NCI-H1092 (cell line): ENCODE data around the gene CD300LB.
"Not testable (repeated sequence)": the region's sequence is repeated elsewhere in the genome, so short reads cannot be mapped to it uniquely, and the experiment has no call there.

ENCODE experiments used
- DNase-seq: peaks from one replicate; lab custom pipeline; 2025; lab: John Stamatoyannopoulos, UW

The CD300LB gene

DNA sequence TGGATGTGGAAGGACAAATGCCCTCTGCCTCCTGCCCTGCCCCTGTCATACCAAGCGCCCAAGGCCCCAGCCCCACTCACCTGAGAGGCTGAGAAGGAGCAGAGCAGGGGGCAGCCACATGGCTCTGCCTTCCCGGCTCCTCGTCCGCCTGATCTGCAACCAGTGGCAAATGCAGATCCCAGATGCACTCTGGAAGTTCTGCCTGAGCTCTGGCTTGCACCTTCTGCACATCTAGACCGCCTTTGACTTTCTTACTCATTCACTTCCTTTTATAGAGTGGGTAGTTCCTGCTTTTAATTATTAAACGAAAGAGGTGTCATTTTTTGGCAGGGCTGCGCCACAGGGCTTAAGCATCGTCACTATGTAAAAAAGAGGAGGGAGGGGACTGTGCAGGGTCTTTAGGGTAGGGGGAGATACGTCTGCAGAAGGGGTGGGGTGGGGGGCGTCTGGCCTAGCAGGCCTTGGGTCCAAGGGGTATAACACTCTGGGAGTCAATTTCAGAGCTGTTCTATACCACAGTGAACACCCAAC, at the start of gene CD300LB:
CD300LB (minus strand) TSS at position 245 of the 531 bp plus-strand sequence; CDS start at position 120, 125 bp downstream.
- no peak for DNase-seq

DNA sequence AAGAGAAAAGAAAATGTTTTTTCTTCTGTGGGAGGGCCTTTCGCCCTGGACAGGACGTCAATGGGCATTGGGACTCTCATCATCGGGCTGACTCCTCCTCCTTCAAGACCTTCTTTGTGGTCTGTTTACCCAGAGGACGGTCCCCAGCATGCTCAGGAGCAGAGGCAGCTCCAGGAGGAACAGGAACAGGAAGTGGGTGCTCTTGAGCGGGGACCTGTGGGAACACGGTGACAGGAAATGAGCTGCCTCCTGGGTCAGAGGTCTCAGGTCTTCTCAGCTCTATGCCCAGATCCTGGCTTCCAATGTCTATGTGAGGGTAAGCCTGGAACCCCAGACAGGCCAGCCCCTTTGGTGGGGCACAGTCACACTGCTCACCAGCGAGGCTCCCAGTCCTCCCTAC, 48.6 kb upstream of the CD300LB start:
- no peak for DNase-seq

DNA sequence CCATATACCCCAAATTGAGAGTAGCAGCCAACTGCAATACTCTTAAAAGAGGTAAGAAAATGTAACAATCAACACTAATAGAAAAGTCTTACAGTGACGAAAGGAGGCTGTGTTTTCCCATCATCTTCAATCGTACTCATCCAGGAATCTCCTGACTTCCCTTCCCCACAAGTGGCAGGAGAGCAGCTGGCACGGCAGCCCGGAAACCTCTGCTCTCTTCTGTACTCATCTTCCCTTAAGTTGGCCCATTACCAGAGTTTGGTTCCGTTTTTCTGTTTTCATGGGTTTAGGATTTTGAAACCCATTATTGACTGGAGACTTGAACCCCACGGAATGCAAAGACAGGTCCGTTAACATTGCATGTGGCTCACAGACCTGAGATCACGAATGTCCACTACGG, 47.7 kb upstream of the CD300LB start:
- no peak for DNase-seq

DNA sequence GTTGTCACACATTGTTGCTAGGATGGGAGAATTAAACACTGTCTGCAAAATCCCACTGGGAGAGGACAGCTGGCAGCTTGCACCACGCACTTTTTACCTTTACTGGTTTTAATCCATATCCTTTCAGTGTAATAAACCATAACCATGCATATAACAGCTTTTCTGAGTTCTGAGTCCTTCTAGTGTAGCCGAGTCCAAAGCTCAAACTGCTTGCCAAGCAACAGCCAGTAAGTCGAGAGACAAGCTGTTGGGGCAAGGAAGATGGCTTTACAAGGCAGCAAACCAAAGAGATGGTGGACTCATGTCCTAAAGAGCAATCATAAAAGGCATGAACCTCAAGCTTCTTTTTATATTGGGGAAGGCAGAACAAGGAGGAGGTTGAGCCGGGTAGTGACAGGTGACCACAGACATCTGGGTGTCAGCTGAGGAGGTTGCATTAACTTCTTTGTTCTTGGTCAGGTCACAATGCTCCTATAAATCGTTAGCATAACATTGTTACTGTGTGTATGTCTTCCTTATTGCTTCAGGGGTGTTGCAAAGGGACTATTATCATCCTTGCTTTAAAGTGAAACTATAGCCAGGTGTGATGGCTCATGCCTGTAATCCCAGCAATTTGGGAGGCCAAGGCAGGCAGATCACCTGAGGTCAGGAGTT, 43.3 kb upstream of the CD300LB start:
- no peak for DNase-seq

DNA sequence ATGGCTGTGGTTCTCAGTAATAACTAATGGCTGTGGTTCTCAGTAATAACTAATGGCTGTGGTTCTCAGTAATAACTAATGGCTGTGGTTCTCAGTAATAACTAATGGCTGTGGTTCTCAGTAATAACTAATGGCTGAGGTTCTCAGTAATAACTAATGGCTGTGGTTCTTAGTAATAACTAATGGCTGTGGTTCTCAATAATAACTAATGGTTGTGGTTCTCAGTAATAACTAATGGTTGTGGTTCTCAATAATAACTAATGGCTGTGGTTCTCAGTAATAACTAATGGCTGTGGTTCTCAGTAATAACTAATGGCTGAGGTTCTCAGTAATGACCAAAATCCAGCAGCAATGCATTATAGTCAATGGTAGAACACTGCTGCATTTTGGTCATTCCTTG, 42.4 kb upstream of the CD300LB start:
- DNase-seq, result not testable (repeated sequence)

DNA sequence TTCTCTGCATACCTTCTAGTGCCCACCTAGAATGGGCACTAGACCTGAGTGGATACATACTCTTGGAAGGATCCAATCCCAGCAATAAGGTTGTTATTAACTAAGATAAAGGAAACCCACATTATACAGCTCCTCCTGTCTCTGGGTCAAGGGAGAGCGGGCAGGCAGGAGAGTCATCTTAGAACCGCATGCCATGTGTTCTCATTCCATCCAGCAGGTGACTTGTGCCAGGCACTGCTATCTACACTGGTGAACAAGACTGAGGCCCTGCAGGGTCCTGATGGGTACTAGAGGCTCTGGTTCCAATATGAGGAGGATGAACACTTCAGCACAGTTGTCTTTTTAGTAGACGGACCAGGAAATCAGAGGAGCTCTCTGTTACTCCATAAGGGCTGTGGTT, 41.9 kb upstream of the CD300LB start:
- DNase-seq, result no peak

DNA sequence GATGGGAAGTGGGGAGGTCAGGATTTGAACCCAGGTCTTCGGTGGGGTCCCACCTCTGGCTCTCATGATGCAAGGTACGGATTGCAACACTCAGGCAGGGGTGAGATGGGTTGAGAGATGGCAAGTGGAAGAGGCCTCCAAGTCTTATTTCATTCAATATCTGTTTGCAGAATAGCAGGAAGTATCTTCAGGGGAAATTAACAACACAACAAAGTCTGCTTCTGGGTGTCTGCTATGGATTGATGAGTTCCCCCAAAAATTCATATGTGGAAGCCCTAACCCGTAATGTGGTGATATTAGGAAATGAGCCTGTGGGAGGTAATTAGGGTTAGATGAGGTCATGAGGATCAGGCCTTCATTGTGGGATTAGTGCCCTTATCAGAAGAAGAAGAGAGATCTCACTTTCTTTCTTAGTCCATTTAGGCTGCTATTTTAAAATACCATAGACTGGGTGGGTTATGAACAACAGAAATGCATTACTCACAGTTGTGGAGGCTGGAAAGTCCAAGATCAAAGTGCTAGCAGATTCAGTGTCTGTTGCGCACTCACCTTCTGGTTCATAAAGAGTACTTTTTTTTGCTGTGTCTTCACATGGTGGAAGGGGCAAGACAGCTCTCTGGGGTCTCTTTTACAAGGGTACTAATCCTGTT, 40.5 kb upstream of the CD300LB start:
- no peak for DNase-seq

DNA sequence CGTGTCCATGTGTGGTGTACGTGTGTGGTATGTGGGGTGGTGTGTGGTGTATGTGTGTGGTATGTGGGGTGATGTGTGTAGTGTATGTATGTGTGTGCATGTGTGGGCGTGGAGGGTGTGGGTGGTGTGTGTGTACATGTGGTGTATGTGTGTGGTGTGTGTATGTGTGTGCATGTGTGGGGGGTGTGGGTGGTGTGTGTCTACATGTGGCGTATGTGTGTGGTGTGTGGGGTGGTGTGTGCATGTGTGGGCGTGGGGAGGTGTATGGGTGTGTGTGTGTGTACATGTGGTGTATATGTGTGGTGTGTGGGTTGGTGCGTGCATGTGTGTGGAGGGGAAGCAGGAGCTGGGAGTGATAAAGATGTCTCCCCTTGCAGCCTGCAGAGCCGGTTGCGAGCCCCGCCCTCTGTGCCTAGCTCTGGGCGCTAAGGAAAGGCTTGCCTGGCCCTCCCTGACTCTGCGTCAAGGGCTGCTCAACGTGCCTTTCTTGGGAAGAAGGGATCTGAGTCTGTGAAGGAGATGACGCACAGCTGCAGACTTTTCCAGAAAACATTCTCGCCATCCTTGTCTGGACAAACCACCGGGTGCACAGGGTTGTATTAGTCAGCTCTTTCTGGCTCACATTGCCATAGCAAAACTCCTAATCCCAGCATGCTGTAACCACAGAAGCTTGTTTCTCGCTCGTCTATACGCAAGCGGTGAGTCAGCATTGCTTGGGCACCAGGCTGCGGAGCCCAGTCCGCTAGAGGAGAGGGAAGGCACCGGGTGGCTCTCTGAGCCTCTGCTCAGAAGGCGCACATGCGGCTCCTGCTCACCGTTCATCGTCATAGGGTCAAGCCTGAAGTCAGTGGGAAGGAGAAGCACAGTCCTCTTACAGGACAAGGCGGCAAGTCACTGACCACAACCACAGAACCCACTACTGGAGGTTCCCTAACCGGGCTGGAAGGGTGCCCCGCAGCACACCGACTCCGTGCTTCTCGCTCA, 38.0 kb upstream of the CD300LB start:
- no peak for DNase-seq

DNA sequence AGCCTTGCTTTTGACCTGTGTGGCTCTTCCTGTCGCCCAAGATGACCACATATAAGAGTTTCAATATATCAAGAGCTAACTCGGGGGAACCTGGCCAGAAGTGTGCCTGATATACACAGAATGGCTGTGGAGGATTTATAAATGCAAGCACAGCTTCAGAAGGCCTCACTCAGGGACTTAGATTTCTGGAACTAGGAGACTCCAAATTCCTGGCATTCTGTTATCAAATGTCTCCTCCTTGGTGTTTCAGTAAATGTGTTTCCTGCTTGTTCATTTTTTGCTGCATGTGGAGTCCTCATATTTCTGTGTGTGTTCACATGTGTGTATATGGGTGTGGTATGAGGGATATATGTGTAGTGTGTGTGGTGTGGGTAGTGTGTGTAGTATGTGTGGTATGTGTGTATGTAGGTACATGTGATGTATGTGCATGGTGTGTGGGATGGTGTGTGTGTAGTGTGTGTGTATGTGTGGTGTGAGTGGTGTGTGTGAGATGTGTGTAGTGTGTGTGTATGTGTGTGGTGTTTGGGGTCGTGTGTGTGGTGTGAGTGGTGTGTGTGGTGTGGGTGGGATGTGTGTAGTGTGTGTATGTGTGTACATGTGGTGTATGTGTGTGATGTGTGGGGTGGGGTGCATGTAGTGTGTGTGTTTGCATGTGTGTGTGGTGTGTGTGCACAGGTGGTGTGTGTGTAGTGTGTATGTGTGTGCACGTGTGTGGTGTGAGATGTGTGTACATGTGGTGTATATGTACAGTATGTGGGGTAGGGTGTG, 37.0 kb upstream of the CD300LB start:
- DNase-seq, result no peak

DNA sequence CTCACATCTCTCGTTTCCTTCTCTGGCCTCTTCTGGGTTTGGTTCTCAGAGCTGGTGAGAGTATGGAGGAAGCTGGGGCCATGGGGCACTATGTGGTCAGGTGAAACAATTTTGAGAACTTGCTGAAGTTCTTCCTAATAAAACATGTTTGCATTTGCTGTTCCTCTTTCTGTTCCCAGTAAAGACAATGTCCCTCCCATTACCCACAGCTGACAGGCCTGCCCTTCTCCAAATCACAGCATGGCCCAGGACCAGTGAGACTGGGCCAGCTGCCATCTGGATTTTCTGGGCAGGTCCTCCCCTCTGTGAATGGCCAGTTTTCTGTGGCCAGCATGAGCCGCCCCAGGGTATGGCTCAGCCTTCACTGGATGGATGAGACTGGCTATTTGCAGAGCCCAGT, 36.1 kb upstream of the CD300LB start, which contains the start of gene CD300H:
CD300H (minus strand) TSS at position 113 of the 400 bp plus-strand sequence.
- DNase-seq, result no peak

DNA sequence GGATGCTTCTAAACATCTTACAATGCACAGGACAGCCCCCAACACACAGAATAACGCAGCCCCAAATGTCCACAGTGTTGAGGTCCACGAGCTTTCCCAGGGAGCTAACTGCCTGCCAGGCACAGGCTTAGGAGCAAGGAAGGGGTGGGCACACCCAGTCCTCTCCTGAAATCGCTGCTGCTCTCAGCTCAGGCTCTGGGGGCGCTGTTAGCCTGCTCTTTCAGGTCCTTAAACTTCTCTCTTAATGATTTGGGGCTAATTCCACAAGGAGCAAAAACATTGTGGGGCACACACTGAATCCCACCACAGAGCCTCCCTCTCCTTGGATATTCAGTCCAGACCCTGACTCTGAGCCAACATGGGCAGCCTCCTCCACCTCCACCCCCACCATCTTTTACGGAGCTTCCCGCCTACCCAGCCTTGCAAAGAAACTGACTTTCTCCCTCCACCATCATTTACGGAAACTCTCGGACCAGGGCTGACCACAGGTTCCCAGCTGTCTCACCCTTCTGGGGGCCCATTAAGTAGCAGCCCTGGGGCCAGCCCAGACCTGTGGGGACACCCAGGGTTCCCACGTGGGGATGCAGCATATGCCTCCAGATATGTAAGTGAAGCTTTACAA, 35.0 kb upstream of the CD300LB start:
- peak; percentile 5 for DNase-seq

DNA sequence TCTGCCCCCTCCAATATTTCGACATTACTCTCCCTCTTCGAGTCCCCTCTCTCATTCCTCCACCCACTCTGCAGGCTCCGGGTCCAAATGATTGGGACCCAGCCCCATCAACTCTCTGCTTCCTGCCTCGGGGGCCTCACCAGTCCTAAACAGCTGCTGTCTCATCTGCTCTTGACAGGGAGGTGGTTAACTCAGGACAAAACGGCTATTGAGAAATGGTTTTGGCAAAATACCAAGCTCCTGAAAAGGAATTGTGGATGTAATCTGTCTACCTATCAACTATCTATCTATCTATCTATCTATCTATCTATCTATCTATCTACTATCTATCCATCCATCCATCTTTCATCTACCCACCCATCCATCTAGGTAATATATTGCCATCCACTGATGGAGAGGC, 33.9 kb upstream of the CD300LB start:
- no peak for DNase-seq

DNA sequence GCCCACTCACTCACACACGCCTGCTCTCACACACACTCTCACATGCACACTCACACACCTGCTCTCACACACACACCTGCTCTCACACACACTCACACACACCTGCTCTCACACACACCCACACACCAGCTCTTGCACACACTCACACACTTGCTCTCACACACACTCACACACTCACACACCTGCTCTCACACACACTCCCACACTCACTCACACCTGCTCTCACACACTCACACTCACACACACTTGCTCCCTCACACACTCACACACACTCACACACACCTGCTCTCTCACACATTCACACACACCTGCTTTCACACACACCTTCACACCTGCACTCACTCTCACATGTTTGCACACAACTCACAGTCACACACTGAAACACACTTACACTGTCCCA, 32.1 kb upstream of the CD300LB start:
- DNase-seq, result no peak

DNA sequence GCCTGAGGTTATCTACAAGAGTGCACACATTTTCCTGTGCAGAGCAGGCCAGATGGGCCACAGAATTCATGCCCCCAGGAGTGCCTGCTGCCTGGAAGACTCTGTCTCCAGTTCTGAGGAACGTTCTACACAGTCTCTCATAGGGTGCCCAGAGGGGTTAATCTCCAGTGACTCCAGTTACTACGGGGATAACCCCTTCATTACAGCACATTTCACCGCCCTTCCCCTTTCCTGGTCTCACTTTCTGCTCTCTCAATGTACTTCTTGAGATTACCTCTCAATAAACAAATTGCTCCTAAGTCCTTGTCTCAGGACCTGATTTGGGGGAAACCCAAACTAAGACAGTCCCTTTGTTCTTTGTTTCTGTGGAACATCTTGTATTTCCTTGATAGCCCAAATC, 30.3 kb upstream of the CD300LB start:
- DNase-seq, result no peak

DNA sequence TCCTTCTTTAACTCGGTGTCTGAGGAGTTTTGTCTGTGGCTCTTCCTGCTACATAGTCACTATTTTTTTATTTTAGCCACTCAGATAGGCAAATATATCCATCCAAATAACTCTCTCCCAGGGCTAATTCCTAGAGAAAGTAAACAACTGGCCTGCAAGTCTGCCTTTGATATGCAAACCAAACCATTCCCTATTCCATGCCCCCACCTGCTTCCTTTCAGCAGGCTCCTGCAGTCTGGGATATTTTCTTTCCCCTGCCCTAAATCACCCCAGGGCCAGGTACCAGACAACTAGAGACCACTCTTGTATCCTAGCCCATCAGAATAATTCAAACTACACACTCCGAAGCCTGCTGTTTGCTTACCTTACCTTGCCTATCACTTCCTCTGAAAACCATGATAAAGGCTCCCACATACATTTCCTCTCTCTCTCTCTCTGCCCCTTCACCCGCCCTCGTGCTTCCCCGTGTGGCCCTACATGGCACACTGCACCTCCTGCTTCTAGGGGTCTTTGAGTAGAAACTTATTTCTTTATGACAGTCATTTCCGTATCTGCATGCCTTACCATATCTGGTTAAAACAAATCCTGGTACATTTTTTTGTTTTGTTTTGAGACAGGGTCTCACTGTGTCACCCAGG, 27.7 kb upstream of the CD300LB start:
- no peak for DNase-seq

DNA sequence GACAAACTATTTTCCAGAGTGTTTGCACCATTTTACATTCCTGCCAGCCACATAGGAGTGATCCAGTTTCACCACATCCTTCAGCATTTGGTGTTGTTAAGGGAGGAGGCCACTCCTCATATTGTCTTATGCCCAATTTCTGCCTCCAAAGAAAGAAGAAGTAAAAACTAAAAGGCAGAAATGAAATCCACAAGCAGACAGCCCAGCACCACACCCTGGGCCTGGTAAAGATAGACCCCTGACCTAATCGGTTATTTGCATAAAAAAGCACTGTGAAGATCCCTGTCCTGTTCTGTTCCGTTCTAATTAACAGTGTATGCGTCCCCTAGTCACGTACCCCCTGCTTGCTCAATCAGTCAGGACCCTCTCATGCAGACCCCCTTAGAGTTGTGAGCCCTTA, 27.1 kb upstream of the CD300LB start:
- DNase-seq, result not testable (repeated sequence)

DNA sequence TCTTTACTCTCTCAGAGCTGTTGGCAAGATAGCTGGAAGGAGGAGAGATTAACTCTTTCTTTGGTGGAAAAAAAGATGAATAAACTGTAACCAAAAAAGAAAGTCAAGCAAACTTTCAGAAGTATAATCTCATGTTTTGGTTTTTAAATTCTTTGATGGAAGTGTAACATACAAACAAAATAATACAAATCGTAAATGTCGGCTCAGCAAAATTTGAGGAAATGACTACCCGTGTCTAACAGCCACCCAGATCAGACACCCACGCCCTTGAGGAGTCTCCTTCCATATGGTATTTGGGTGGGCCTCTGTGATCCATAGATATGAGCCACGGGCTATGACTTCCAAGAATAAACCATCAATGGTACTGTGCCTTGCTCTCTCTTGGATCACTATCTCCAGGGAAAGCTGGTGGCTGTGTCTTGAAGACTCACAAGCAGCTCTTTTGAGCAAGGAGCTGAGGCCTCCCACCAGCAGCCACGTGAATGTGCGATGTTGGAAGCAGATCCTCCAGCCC, 24.2 kb upstream of the CD300LB start:
- DNase-seq, result no peak

DNA sequence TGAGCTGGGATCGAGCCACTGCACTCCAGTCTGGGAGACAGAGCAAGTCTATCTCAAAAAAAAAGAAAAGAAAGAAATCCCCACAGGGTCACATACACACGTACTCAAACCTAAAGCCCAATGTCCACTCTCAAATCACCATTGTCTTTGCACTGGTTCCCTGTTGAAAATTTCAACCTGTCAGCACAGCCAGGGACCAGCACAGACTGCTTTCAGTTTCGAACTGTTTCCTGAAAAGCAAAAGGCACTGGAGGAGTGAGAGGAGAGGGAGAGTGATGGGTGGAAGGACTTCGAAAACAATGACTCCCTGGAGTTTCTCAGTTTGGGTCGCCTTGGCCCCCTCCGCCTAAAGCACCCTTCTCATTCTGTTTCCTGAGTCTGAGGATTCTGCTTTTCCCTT, 23.6 kb upstream of the CD300LB start:
- no peak for DNase-seq

DNA sequence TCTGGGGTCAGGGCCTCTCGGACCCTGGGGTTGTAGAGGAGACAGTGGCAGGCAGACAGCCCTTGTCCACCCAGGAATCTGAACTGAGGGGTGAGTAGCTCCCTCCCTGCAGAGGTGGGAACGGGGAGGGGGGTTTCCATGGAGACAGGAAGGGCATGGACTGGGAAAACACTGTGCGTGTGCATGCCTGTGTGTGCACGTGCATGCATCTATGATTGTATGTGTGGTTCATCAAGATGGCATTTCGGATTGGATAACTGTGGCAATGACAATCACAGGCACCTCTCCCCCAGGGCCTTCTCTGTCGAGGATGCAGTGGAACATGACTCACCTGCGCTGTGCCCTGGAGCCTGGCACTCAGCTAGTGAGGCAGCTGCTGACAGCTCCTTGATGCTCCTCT, 20.8 kb upstream of the CD300LB start:
- DNase-seq, result no peak

DNA sequence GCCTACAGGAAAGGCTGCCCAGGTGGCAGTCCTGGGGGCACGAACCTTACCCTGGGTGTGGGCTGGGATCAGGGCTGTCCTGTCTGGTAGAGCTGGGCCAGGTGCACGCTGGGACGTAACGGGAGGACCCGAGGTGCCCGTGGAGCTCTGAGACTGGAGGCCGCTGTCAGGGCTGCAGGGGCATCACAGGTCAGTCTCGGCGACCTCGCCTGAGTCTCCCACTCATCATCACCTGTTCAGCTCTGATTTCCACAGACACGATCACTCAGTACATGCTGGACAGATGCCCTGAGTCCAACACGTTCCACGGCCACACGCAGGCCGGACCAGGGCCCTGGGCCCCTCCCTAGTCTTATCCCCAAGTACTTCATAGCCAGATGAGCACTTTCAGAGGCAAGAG, 19.3 kb upstream of the CD300LB start:
- DNase-seq, result no peak
